ENCODE results near the gene TMA7B. TPM values are rescaled to one million over a fixed set of nuclear protein-coding genes. Genes with fewer than 3 reads are reported as not detected.

The TMA7B gene
- total and polyA plus RNA-seq, 2 experiments from 2014 or later, result not detected

- peaks cover 50% of the 10 kb centered on the region for H3K27me3 ChIP-seq (replicated peaks; ENCODE audit: insufficient read depth)
- in situ Hi-C loops (cut with MboI), result no loop called here
- WGBS, 2 experiments (ENCODE audit: low coverage in 1 of 2, low lambda C conversion rate in 2 of 2, missing lambda C conversion rate in 2 of 2), result 9 to 12% methylated on average over 12 of the region's 12 CpGs
Observed at GRCh38 chr22:39917776-39918495, 42.3 kb upstream of the TMA7B start.

DNA sequence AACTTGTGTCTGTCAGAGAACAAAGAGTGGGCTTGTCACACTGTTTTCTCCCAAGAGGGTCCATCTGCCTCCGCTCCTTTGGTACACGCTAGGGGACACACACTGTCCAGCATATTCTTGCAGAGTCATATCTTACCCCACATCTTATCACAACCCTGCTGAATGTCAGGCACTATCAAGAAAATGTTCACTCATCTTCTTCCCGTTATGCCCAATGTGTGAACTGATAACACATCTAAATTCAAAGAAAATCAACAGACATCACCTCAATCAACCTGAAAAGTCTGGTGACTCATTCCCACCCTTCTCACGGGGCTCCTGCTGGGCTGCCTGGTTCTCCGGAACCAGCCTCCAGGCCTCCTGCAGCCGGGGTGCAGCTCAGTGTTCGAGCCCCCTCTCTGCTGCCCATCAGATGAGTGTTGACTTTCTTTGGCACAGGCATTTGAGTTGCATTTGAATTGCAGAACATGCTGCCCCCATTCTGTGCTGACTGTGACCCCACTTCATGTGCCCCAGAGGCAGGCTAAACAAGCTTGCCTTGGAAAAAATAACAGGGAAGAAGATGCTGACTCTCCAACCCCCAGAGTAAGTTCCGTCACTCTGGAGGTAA lies 40.0 kb upstream of the TMA7B start:
- Histone ChIP-seq H3K27me3 (replicated peaks; ENCODE audit: insufficient read depth) (peaks cover 63% of the 10 kb centered on the region), H2AFZ (no peak overlapping the region), H3K79me2 (ENCODE audit: insufficient read depth) (no peaks in the 10 kb centered on the region), H3K9me3 (ENCODE audit: low read depth) (no peaks in the 10 kb centered on the region), H3K9me2 (ENCODE audit: insufficient read depth) (no peaks in the 10 kb centered on the region), H3K27ac (no peak overlapping the region), H3K4me1 (ENCODE audit: insufficient read depth) (no peaks in the 10 kb centered on the region), H3K36me3 (ENCODE audit: low read depth) (no peaks in the 10 kb centered on the region), H3K4me2 (ENCODE audit: unreplicated experiment) (no peak overlapping the region), H3K9ac (no peak overlapping the region), H3F3A (ENCODE audit: insufficient read depth) (no peaks in the 10 kb centered on the region), H3K4me3 (no peak overlapping the region), H4K20me1 (ENCODE audit: insufficient read depth) (no peaks in the 10 kb centered on the region)
- WGBS, 2 experiments (ENCODE audit: low coverage in 1 of 2, low lambda C conversion rate in 2 of 2, missing lambda C conversion rate in 2 of 2), result 66 to 74% methylated on average over 8 of the region's 8 CpGs
- no peak for DNase-seq
- TF ChIP-seq EZH2phosphoT487 (IDR thresholded peaks at IDR 0.05; ENCODE audit: insufficient read depth, low read depth), result no peak
- no peak for TF ChIP-seq EZH2 (IDR thresholded peaks at IDR 0.05; ENCODE audit: insufficient read depth, poor library complexity, severe bottlenecking)
- in situ Hi-C loops (cut with MboI), result no loop called here

More at GRCh38 chr22:39917776-39918495, 42.3 kb upstream of the TMA7B start:
- no peaks in the 10 kb centered on the region for H3K9me3 ChIP-seq (ENCODE audit: low read depth)
- H3K4me1 ChIP-seq (ENCODE audit: insufficient read depth), result no peaks in the 10 kb centered on the region
- no peak overlapping the region for H3K27ac ChIP-seq
- no peak overlapping the region for H2AFZ ChIP-seq
- H3K9me2 ChIP-seq (ENCODE audit: insufficient read depth), result no peaks in the 10 kb centered on the region
- H3K9ac ChIP-seq, result no peak overlapping the region
- no peaks in the 10 kb centered on the region for H3K79me2 ChIP-seq (ENCODE audit: insufficient read depth)
- H4K20me1 ChIP-seq (ENCODE audit: insufficient read depth), result no peaks in the 10 kb centered on the region
- DNase-seq, result peak; percentile 22
- TF ChIP-seq EZH2phosphoT487 (IDR thresholded peaks at IDR 0.05; ENCODE audit: insufficient read depth, low read depth) (no peak), EZH2 (IDR thresholded peaks at IDR 0.05; ENCODE audit: insufficient read depth, poor library complexity, severe bottlenecking) (no peak)
- H3F3A ChIP-seq (ENCODE audit: insufficient read depth), result no peaks in the 10 kb centered on the region
- H3K4me3 ChIP-seq, result no peak overlapping the region
- no peaks in the 10 kb centered on the region for H3K36me3 ChIP-seq (ENCODE audit: low read depth)
- H3K4me2 ChIP-seq (ENCODE audit: unreplicated experiment), result no peak overlapping the region

GRCh38 chr22:39923696-39924095 lies 36.5 kb upstream of the TMA7B start:
- H3K9me2 ChIP-seq (ENCODE audit: insufficient read depth), result no peaks in the 10 kb centered on the region
- H3F3A ChIP-seq (ENCODE audit: insufficient read depth), result no peaks in the 10 kb centered on the region
- H3K4me2 ChIP-seq (ENCODE audit: unreplicated experiment), result no peak overlapping the region
- H3K4me3 ChIP-seq, result no peak overlapping the region
- in situ Hi-C loops (cut with MboI), result no loop called here
- peaks cover 59% of the 10 kb centered on the region for H3K27me3 ChIP-seq (replicated peaks; ENCODE audit: insufficient read depth)
- TF ChIP-seq EZH2 (IDR thresholded peaks at IDR 0.05; ENCODE audit: insufficient read depth, poor library complexity, severe bottlenecking) (no peak), EZH2phosphoT487 (IDR thresholded peaks at IDR 0.05; ENCODE audit: insufficient read depth, low read depth) (no peak)
- H3K27ac ChIP-seq, result no peak overlapping the region
- no peak overlapping the region for H2AFZ ChIP-seq
- H3K4me1 ChIP-seq (ENCODE audit: insufficient read depth), result no peaks in the 10 kb centered on the region
- no peaks in the 10 kb centered on the region for H3K9me3 ChIP-seq (ENCODE audit: low read depth)
- no peaks in the 10 kb centered on the region for H3K79me2 ChIP-seq (ENCODE audit: insufficient read depth)
- no peak overlapping the region for H3K9ac ChIP-seq
- WGBS, 2 experiments (ENCODE audit: low coverage in 1 of 2, low lambda C conversion rate in 2 of 2, missing lambda C conversion rate in 2 of 2), result 2 to 3% methylated on average over 5 of the region's 5 CpGs
- H4K20me1 ChIP-seq (ENCODE audit: insufficient read depth), result no peaks in the 10 kb centered on the region
- H3K36me3 ChIP-seq (ENCODE audit: low read depth), result no peaks in the 10 kb centered on the region
- no peak for DNase-seq

- H3K4me3 ChIP-seq, result no peak overlapping the region
- no peaks in the 10 kb centered on the region for H3K36me3 ChIP-seq (ENCODE audit: low read depth)
- TF ChIP-seq EZH2phosphoT487 (IDR thresholded peaks at IDR 0.05; ENCODE audit: insufficient read depth, low read depth) (no peak), EZH2 (IDR thresholded peaks at IDR 0.05; ENCODE audit: insufficient read depth, poor library complexity, severe bottlenecking) (no peak)
- no peaks in the 10 kb centered on the region for H4K20me1 ChIP-seq (ENCODE audit: insufficient read depth)
- no peaks in the 10 kb centered on the region for H3K4me1 ChIP-seq (ENCODE audit: insufficient read depth)
- WGBS, 2 experiments (ENCODE audit: low coverage in 1 of 2, low lambda C conversion rate in 2 of 2, missing lambda C conversion rate in 2 of 2), result 70 to 73% methylated on average over 18 of the region's 18 CpGs
- H2AFZ ChIP-seq, result no peak overlapping the region
- no peak overlapping the region for H3K9ac ChIP-seq
- no peaks in the 10 kb centered on the region for H3K9me3 ChIP-seq (ENCODE audit: low read depth)
- H3K27me3 ChIP-seq (replicated peaks; ENCODE audit: insufficient read depth), result peaks cover 59% of the 10 kb centered on the region
- no peak overlapping the region for H3K27ac ChIP-seq
- in situ Hi-C loops (cut with MboI), result no loop called here
- no peak overlapping the region for H3K4me2 ChIP-seq (ENCODE audit: unreplicated experiment)
- no peaks in the 10 kb centered on the region for H3K79me2 ChIP-seq (ENCODE audit: insufficient read depth)
- H3K9me2 ChIP-seq (ENCODE audit: insufficient read depth), result no peaks in the 10 kb centered on the region
- no peaks in the 10 kb centered on the region for H3F3A ChIP-seq (ENCODE audit: insufficient read depth)
- no peak for DNase-seq
Observed at GRCh38 chr22:39924286-39924685, 35.9 kb upstream of the TMA7B start.
